GM10248 (cell line): ENCODE results near the gene LRBA.

ENCODE experiments used
- CTCF ChIA-PET: fragments of 300-600 bp; sonication (Branson Sonifier 250); formaldehyde crosslinking; extraction: SDS; loops from one replicate; lab custom pipeline; 2021; ENCODE audit warnings: antibody characterized with exemption; lab: Yijun Ruan, JAX
- POLR2A ChIA-PET: fragments of 350-650 bp; sonication (Branson Sonifier 250); formaldehyde crosslinking; extraction: SDS; loops from one replicate; lab custom pipeline; 2020; ENCODE audit warnings: antibody characterized with exemption; lab: Yijun Ruan, JAX
- DNase-seq: peaks from one replicate; pipeline ENCODE4 v3.0.0; 2012; ENCODE audit errors: extremely low spot score
- CTCF ChIP-seq: IDR thresholded peaks from 2 replicates; pipeline ENCODE4 v1.5.1; 2012; ENCODE audit warnings: mild to moderate bottlenecking, low read depth; ENCODE audit errors: extremely low read depth, missing control alignments, control extremely low read depth

LRBA gene

GRCh38 chr4:150619042-150619441 is 396.0 kb downstream of the LRBA start:
- ChIA-PET CTCF (interaction anchor here (1.0 kb wide), 1 partner anchor 10 kb away, joined by 4 read pairs; no protein-coding TSS in a partner anchor), POLR2A (no interaction called here)

GRCh38 chr4:150609131-150609530 is 406.0 kb downstream of the LRBA start:
- CTCF ChIA-PET = interaction anchor here (1.1 to 1.8 kb wide), 3 partner anchors 9 to 20 kb away, joined by 4 read pairs; no protein-coding TSS in a partner anchor
- DNase-seq = no peak
- TF ChIP-seq CTCF = no peak
- POLR2A ChIA-PET = no interaction called here

More at GRCh38 chr4:150619042-150619441, 396.0 kb downstream of the LRBA start:
- DNase-seq = peak; percentile 8
- no peak for TF ChIP-seq CTCF

GRCh38 chr4:150600812-150601445 is 414.2 kb downstream of the LRBA start:
- DNase-seq = no peak
- ChIA-PET POLR2A (no interaction called here), CTCF (interaction anchor here (1.9 kb wide), 1 partner anchor 10 kb away, joined by 7 read pairs; no protein-coding TSS in a partner anchor)
- no peak for TF ChIP-seq CTCF

- DNase-seq = no peak
- ChIA-PET POLR2A (no interaction called here), CTCF (no interaction called here)
- TF ChIP-seq CTCF = no peak
Observed at GRCh38 chr4:150599547-150599946, 415.5 kb downstream of the LRBA start.

- TF ChIP-seq CTCF = no peak
- DNase-seq = no peak
- POLR2A ChIA-PET = no interaction called here
- CTCF ChIA-PET = no interaction called here
Observed at GRCh38 chr4:150598909-150599308, 416.2 kb downstream of the LRBA start.

- ChIA-PET CTCF (interaction anchor here (1.0 kb wide), 1 partner anchor 36 kb away, joined by 3 read pairs; no protein-coding TSS in a partner anchor), POLR2A (no interaction called here)
- TF ChIP-seq CTCF = no peak
- DNase-seq = no peak
Observed at GRCh38 chr4:150593996-150594395, 421.1 kb downstream of the LRBA start.
